Urinary bladder (tissue), 4 donors: Measurements from ENCODE around the gene PERM1. TPM values are rescaled to one million over a fixed set of nuclear protein-coding genes. Genes with fewer than 3 reads are reported as not detected.
A peak's percentile ranks its signal among the peaks of the same experiment; 100 is the strongest.
"Not testable (repeated sequence)": the region's sequence is repeated elsewhere in the genome, so short reads cannot be mapped to it uniquely, and the experiment has no call there.

Experiments
- DNase-seq: peaks from one replicate; pipeline ENCODE4 v3.0.0-alpha.2; 2015; ENCODE audit errors: extremely low spot score
- H3K27ac ChIP-seq: one replicate; pipeline ENCODE4 v1.5.1; 2013; ENCODE audit warnings: low read depth, mild to moderate bottlenecking, moderate library complexity
- H3K36me3 ChIP-seq: one replicate; pipeline ENCODE4 v1.6.1; 2013; ENCODE audit warnings: mild to moderate bottlenecking, moderate library complexity; ENCODE audit not compliant: insufficient read depth
- H3K4me1 ChIP-seq: one replicate; pipeline ENCODE4 v1.6.1; 2013; ENCODE audit warnings: mild to moderate bottlenecking, moderate library complexity; ENCODE audit not compliant: insufficient read depth
- H3K4me3 ChIP-seq: one replicate; pipeline ENCODE4 v1.5.1; 2013; ENCODE audit warnings: low read depth, low read length
- WGBS: extraction: QIAGEN DNeasy Blood & Tissue Kit; methylation state at CpG from one replicate; pipeline ENCODE4 v1.1.7; 2013; 5-methylcytosine and 5-hydroxymethylcytosine counted together
- polyA plus RNA-seq: library from polyadenylated mRNA; stranded (reverse); fragments of 200-250 nt; gene quantifications from one replicate; pipeline ENCODE4 v1.2.3, GENCODE V29; 2013
- total RNA-seq: library from RNA; depleted of rRNA; stranded (reverse); fragments of >200 nt; gene quantifications from one replicate; pipeline ENCODE4 v1.2.3, GENCODE V29; 2014
- donor health status: healthy with polysubstance abuse.
- donor health status: healthy.

Gene PERM1
- total and polyA plus RNA-seq, 2 donors = 0.32 to 0.73 TPM

- H3K36me3 ChIP-seq = no peaks in the 10 kb centered on the region
- no peak for DNase-seq
- H3K27ac ChIP-seq = no peak overlapping the region
- no peak overlapping the region for H3K4me3 ChIP-seq
- no peaks in the 10 kb centered on the region for H3K4me1 ChIP-seq
- 86% methylated on average over 14 of the region's 14 CpGs for WGBS
Measured at GRCh38 chr1:1011396-1011949, 29.6 kb upstream of the PERM1 start.

- WGBS = 89% methylated on average over 8 of the region's 8 CpGs
- not testable (repeated sequence) for H3K4me3 ChIP-seq, DNase-seq, H3K36me3 ChIP-seq, H3K4me1 ChIP-seq, H3K27ac ChIP-seq
Measured at GRCh38 chr1:1010131-1010530, 28.2 kb upstream of the PERM1 start.

GRCh38 chr1:1006305-1007159 is 24.6 kb upstream of the PERM1 start:
- no peaks in the 10 kb centered on the region for H3K36me3 ChIP-seq
- H3K4me3 ChIP-seq = no peak overlapping the region
- H3K27ac ChIP-seq = no peak overlapping the region
- whole genome bisulfite sequencing = 81% methylated on average over 37 of the region's 37 CpGs
- no peak for DNase-seq
- peaks cover 4% of the 10 kb centered on the region for H3K4me1 ChIP-seq

- H3K4me3 ChIP-seq = no peak overlapping the region
- WGBS = 44% methylated on average over 23 of the region's 23 CpGs
- DNase-seq = no peak
- peaks cover 5% of the 10 kb centered on the region for H3K4me1 ChIP-seq
- no peaks in the 10 kb centered on the region for H3K36me3 ChIP-seq
- no peak overlapping the region for H3K27ac ChIP-seq
Measured at GRCh38 chr1:1005774-1006304, 23.9 kb upstream of the PERM1 start.

- H3K36me3 ChIP-seq = no peaks in the 10 kb centered on the region
- H3K27ac ChIP-seq = no peak overlapping the region
- 14% methylated on average over 21 of the region's 21 CpGs for WGBS
- peaks cover 5% of the 10 kb centered on the region for H3K4me1 ChIP-seq
- H3K4me3 ChIP-seq = no peak overlapping the region
- no peak for DNase-seq
Measured at GRCh38 chr1:1004780-1005697, 23.1 kb upstream of the PERM1 start.

- no peaks in the 10 kb centered on the region for H3K36me3 ChIP-seq
- 62% methylated on average over 7 of the region's 7 CpGs for WGBS
- no peak overlapping the region for H3K27ac ChIP-seq
- H3K4me1 ChIP-seq = peaks cover 5% of the 10 kb centered on the region
- H3K4me3 ChIP-seq = no peak overlapping the region
- DNase-seq = no peak
Measured at GRCh38 chr1:1004420-1004779, 22.5 kb upstream of the PERM1 start.

GRCh38 chr1:1003618-1004419 is 21.9 kb upstream of the PERM1 start:
- 84% methylated on average over 22 of the region's 22 CpGs for WGBS
- Histone ChIP-seq H3K4me1 (peaks cover 5% of the 10 kb centered on the region), H3K4me3 (no peak overlapping the region), H3K36me3 (no peaks in the 10 kb centered on the region), H3K27ac (no peak overlapping the region)
- DNase-seq = no peak

- Histone ChIP-seq H3K36me3 (no peaks in the 10 kb centered on the region), H3K27ac (peak overlapping the region; percentile 46), H3K4me3 (peak overlapping the region; percentile 62), H3K4me1 (peaks cover 5% of the 10 kb centered on the region)
- no peak for DNase-seq
- WGBS = 1% methylated on average over 58 of the region's 58 CpGs
Measured at GRCh38 chr1:1001057-1001783, 19.3 kb upstream of the PERM1 start.

GRCh38 chr1:1000357-1001056 is 18.6 kb upstream of the PERM1 start:
- H3K4me1 ChIP-seq = peaks cover 5% of the 10 kb centered on the region
- no peaks in the 10 kb centered on the region for H3K36me3 ChIP-seq
- H3K4me3 ChIP-seq = peak overlapping the region; percentile 62
- WGBS = 1% methylated on average over 75 of the region's 75 CpGs
- no peak for DNase-seq
- H3K27ac ChIP-seq = peak overlapping the region; percentile 93

GRCh38 chr1:999725-1000356 is 17.9 kb upstream of the PERM1 start, which contains the start of gene HES4:
Gene HES4, minus strand, starts transcription at chr1:1000097. Its CDS starts 124 bp downstream, at chr1:999973.
- DNase-seq = peak; percentile 84
- H3K4me3 ChIP-seq = peak within 1 kb of the TSS; percentile 62
- H3K4me1 ChIP-seq = peaks cover 2% of the 10 kb centered on the region
- H3K27ac ChIP-seq = peak within 1 kb of the TSS; percentile 93
- 2% methylated on average over 95 of the region's 95 CpGs for WGBS
- no peaks in the 10 kb centered on the region for H3K36me3 ChIP-seq

- no peaks in the 10 kb centered on the region for H3K36me3 ChIP-seq
- under 1% methylated on average over 85 of the region's 86 CpGs for WGBS
- peak overlapping the region; percentile 62 for H3K4me3 ChIP-seq
- no peak overlapping the region for H3K27ac ChIP-seq
- DNase-seq = no peak
- H3K4me1 ChIP-seq = peaks cover 2% of the 10 kb centered on the region
Measured at GRCh38 chr1:998995-999724, 17.3 kb upstream of the PERM1 start.
